H1 (cell line): ENCODE measurements around the gene HDDC3. TPM values are rescaled to one million over a fixed set of nuclear protein-coding genes. Genes with fewer than 3 reads are reported as not detected.

ENCODE experiments used
- CTCF ChIA-PET: fragments of 300-600 bp; sonication (Branson Sonifier 250); formaldehyde crosslinking; loops from one replicate; lab custom pipeline; 2021; ENCODE audit not compliant: partially characterized antibody; lab: Charles Lee
- POLR2A ChIA-PET: fragments of 300-600 bp; sonication (Branson Sonifier 250); formaldehyde crosslinking; loops from one replicate; lab custom pipeline; 2021; ENCODE audit warnings: inconsistent platforms; ENCODE audit not compliant: partially characterized antibody; lab: Charles Lee
- DNase-seq, 2 experiments: peaks; one replicate each; pipeline versions ENCODE4 v3.0.0 to v3.0.0-alpha.2; 2010 to 2022; ENCODE audit warnings: low spot score in 2 of 2, low read depth in 1 of 2, mixed read lengths in 1 of 2
- FAIRE-seq: peaks from 2 replicates; lab custom pipeline; 2011; peaks lifted over from hg19 to GRCh38; lab: Jason Lieb, UNC
- H2AFZ ChIP-seq: 2 replicates; pipeline ENCODE4 v1.8.1; 2012; ENCODE audit warnings: low read length, inconsistent platforms
- H2AK5ac ChIP-seq: 2 replicates; pipeline ENCODE4 v1.6.1; 2013; ENCODE audit warnings: low read depth, low read length
- H2BK120ac ChIP-seq: replicated peaks from 2 replicates; pipeline ENCODE3; 2013; ENCODE audit warnings: low read depth, low read length, inconsistent platforms
- H2BK12ac ChIP-seq: 2 replicates; pipeline ENCODE4 v1.6.1; 2013; ENCODE audit warnings: low read depth, low read length
- H2BK15ac ChIP-seq: 2 replicates; pipeline ENCODE4 v1.6.1; 2013; ENCODE audit warnings: low read length
- H2BK20ac ChIP-seq: 2 replicates; pipeline ENCODE4 v1.6.1; 2013; ENCODE audit warnings: low read length
- H2BK5ac ChIP-seq: 2 replicates; pipeline ENCODE4 v1.6.1; 2013; ENCODE audit warnings: low read depth, low read length
- H3K14ac ChIP-seq: 2 replicates; pipeline ENCODE4 v1.6.1; 2013; ENCODE audit warnings: inconsistent platforms; ENCODE audit not compliant: insufficient read length
- H3K18ac ChIP-seq: 2 replicates; pipeline ENCODE4 v1.6.1; 2013; ENCODE audit warnings: low read length; ENCODE audit errors: extremely low read depth
- H3K23ac ChIP-seq: 2 replicates; pipeline ENCODE4 v1.6.1; 2013; ENCODE audit warnings: inconsistent platforms; ENCODE audit not compliant: insufficient read length
- H3K23me2 ChIP-seq: 2 replicates; pipeline ENCODE4 v1.6.1; 2013; ENCODE audit warnings: low read depth, low read length
- H3K27ac ChIP-seq: 2 replicates; pipeline ENCODE4 v1.6.1; 2011; ENCODE audit warnings: low read depth, low read length, inconsistent platforms
- H3K27me3 ChIP-seq, 4 experiments: replicated peaks in 1 of 4; 1 replicate in 1 of 4; 2 replicates in 3 of 4; pipeline versions ENCODE4 v1.6.1 to v1.8.1; 2011 to 2013; ENCODE audit warnings: low read length in 3 of 4, mild to moderate bottlenecking in 3 of 4, inconsistent platforms in 2 of 4, mixed read lengths in 2 of 4, moderate library complexity in 1 of 4; ENCODE audit not compliant: control insufficient read depth in 3 of 4, insufficient read depth in 3 of 4; ENCODE audit errors: extremely low read depth in 1 of 4
- H3K36me3 ChIP-seq, 4 experiments: 2 replicates each; pipeline versions ENCODE4 v1.6.1 to v1.8.1; 2011 to 2013; ENCODE audit warnings: mild to moderate bottlenecking in 4 of 4, low read length in 3 of 4, moderate library complexity in 2 of 4, control low read depth in 1 of 4, inconsistent platforms in 1 of 4; ENCODE audit not compliant: insufficient read depth in 4 of 4, control insufficient read depth in 2 of 4
- H3K4ac ChIP-seq: replicated peaks from 2 replicates; pipeline ENCODE3; 2013; ENCODE audit warnings: low read length, low read depth, mixed read lengths, inconsistent platforms; ENCODE audit not compliant: insufficient read length
- H3K4me1 ChIP-seq, 4 experiments: replicated peaks in 1 of 4; 1 replicate in 1 of 4; 2 replicates in 3 of 4; pipeline versions ENCODE4 v1.6.1 to v1.8.1; 2011 to 2013; ENCODE audit warnings: low read length in 3 of 4, inconsistent platforms in 2 of 4, mixed read lengths in 1 of 4; ENCODE audit not compliant: insufficient read depth in 4 of 4, control insufficient read depth in 3 of 4
- H3K4me2 ChIP-seq, 2 experiments: 2 replicates each; pipeline versions ENCODE4 v1.6.1 to v1.8.1; 2011 to 2013; ENCODE audit warnings: low read depth in 2 of 2, low read length in 2 of 2, control low read depth in 1 of 2, inconsistent platforms in 1 of 2, mild to moderate bottlenecking in 1 of 2; ENCODE audit not compliant: insufficient read depth in 1 of 2
- H3K4me3 ChIP-seq, 4 experiments: fragments of 200-600, 300-600 bp in 1 of 4; sonication (generic), shearing (Covaris generic), sonication (Bioruptor Twin) in 1 of 4; 2 replicates each; pipeline versions ENCODE4 v1.5.1 to v1.8.1; 2011 to 2016; ENCODE audit warnings: low read length in 4 of 4, low read depth in 3 of 4, control low read depth in 2 of 4, inconsistent platforms in 2 of 4, mild to moderate bottlenecking in 2 of 4, mixed read lengths in 1 of 4, moderate library complexity in 1 of 4; ENCODE audit not compliant: insufficient read depth in 2 of 4; ENCODE audit errors: extremely low read depth in 1 of 4
- H3K56ac ChIP-seq: replicated peaks from 2 replicates; pipeline ENCODE3; 2013; ENCODE audit warnings: low read depth, mild to moderate bottlenecking, mixed read lengths, low read length, inconsistent platforms; ENCODE audit not compliant: insufficient read length
- H3K79me1 ChIP-seq: 2 replicates; pipeline ENCODE4 v1.6.1; 2013; ENCODE audit warnings: low read depth, low read length, control low read depth
- H3K79me2 ChIP-seq, 2 experiments: 2 replicates each; pipeline versions ENCODE4 v1.6.1 to v1.8.1; 2012 to 2013; ENCODE audit warnings: low read length in 2 of 2, mild to moderate bottlenecking in 2 of 2, inconsistent platforms in 1 of 2; ENCODE audit not compliant: insufficient read depth in 2 of 2, control insufficient read depth in 1 of 2
- H3K9ac ChIP-seq, 4 experiments: replicated peaks in 1 of 4; 1 replicate in 1 of 4; 2 replicates in 3 of 4; pipeline versions ENCODE4 v1.6.1 to v1.8.1; 2011 to 2013; ENCODE audit warnings: low read depth in 3 of 4, low read length in 3 of 4, control low read depth in 2 of 4, mild to moderate bottlenecking in 2 of 4, moderate library complexity in 2 of 4, inconsistent platforms in 1 of 4; ENCODE audit errors: extremely low read depth in 1 of 4
- H3K9me3 ChIP-seq, 2 experiments: 2 replicates each; pipeline versions ENCODE4 v1.6.1 to v1.8.1; 2012 to 2013; ENCODE audit warnings: mild to moderate bottlenecking in 2 of 2, moderate library complexity in 2 of 2, control low read depth in 1 of 2, inconsistent platforms in 1 of 2, low read depth in 1 of 2, low read length in 1 of 2, mixed read lengths in 1 of 2; ENCODE audit not compliant: insufficient read depth in 2 of 2
- H4K20me1 ChIP-seq, 2 experiments: replicated peaks in 1 of 2; 2 replicates each; pipeline versions ENCODE3 to v1.8.1; 2011 to 2013; ENCODE audit warnings: inconsistent platforms in 2 of 2, low read length in 2 of 2, mild to moderate bottlenecking in 1 of 2; ENCODE audit not compliant: insufficient read depth in 2 of 2, control insufficient read depth in 1 of 2
- H4K5ac ChIP-seq: 2 replicates; pipeline ENCODE4 v1.6.1; 2013; ENCODE audit warnings: low read length, low read depth, mixed read lengths, inconsistent platforms; ENCODE audit not compliant: insufficient read length
- H4K8ac ChIP-seq: 2 replicates; pipeline ENCODE4 v1.8.0; 2013; ENCODE audit warnings: mild to moderate bottlenecking, moderate library complexity, low read length, inconsistent platforms; ENCODE audit not compliant: insufficient read depth; ENCODE audit errors: extremely low read depth
- H4K91ac ChIP-seq: replicated peaks from 2 replicates; pipeline ENCODE3; 2013; ENCODE audit warnings: low read length, mixed read lengths, inconsistent platforms; ENCODE audit not compliant: insufficient read length
- ATF3 ChIP-seq: IDR thresholded peaks from 2 replicates; pipeline ENCODE4 v1.6.1; 2011; ENCODE audit warnings: low read depth, mild to moderate bottlenecking, low read length; ENCODE audit not compliant: insufficient read depth
- GTF2F1 ChIP-seq: IDR thresholded peaks from 2 replicates; pipeline ENCODE4 v1.6.1; 2012; ENCODE audit warnings: low read depth, low read length, improper control_type of control experiment, borderline replicate concordance
- MAX ChIP-seq: IDR thresholded peaks from 2 replicates; pipeline ENCODE4 v1.6.1; 2012; ENCODE audit warnings: inconsistent platforms
- NANOG ChIP-seq: IDR thresholded peaks from 2 replicates; pipeline ENCODE4 v1.6.1; 2011; ENCODE audit warnings: low read length, low read depth, mild to moderate bottlenecking, inconsistent platforms; ENCODE audit not compliant: insufficient read depth, poor library complexity, severe bottlenecking
- RFX5 ChIP-seq: IDR thresholded peaks from 2 replicates; pipeline ENCODE4 v1.6.1; 2011; ENCODE audit warnings: low read depth, low read length, improper control_type of control experiment, borderline replicate concordance
- SRF ChIP-seq: IDR thresholded peaks from 2 replicates; pipeline ENCODE4 v1.6.1; 2011; ENCODE audit warnings: mild to moderate bottlenecking, low read depth, low read length, moderate library complexity
- TCF12 ChIP-seq: IDR thresholded peaks from 2 replicates; pipeline ENCODE4 v1.6.1; 2011; ENCODE audit warnings: low read depth, mild to moderate bottlenecking, low read length
- YY1 ChIP-seq: IDR thresholded peaks from 2 replicates; pipeline ENCODE4 v1.6.1; 2011; ENCODE audit warnings: low read depth, mild to moderate bottlenecking, low read length
- whole genome bisulfite sequencing, 2 experiments: shearing (Covaris generic) in 1 of 2; methylation state at CpG; one replicate each; pipeline versions ENCODE4 v1.1.6 to v1.1.7; 2013 to 2015; ENCODE audit warnings: low lambda C conversion rate in 2 of 2, mixed read lengths in 2 of 2, inconsistent platforms in 1 of 2, low coverage in 1 of 2, missing lambda C conversion rate in 1 of 2; ENCODE audit not compliant: insufficient replicate concordance in 2 of 2, insufficient coverage in 1 of 2, insufficient read length in 1 of 2; ENCODE audit errors: extremely low coverage in 1 of 2, missing lambda C conversion rate in 1 of 2; 5-methylcytosine and 5-hydroxymethylcytosine counted together
- polyA plus RNA-seq, 7 experiments: library from polyadenylated mRNA; depleted of rRNA in 3 of 7; stranded (reverse) in 5 of 7; unstranded in 2 of 7; fragments of >200 nt in 5 of 7; fragments of 200-250 nt in 2 of 7; gene quantifications; 1 replicate in 5 of 7; 2 replicates in 1 of 7; 4 replicates in 1 of 7; pipeline versions ENCODE4 v1.2.1 to v1.2.3, GENCODE V29; 2011 to 2013; ENCODE audit warnings: missing spikeins in 2 of 7, mixed read lengths in 2 of 7
- total RNA-seq: library from RNA; stranded (reverse); fragmentation: NEBNext Ultra II Directional; extraction: Animal tissue kit (Norgen Biotek cat#: 25700); gene quantifications from 2 replicates; pipeline ENCODE4 v1.2.1, GENCODE V29; 2021
- TF ChIP-seq, protein P1 (sequence below), 3 experiments: IDR thresholded peaks; 1 replicate in 2 of 3; 2 replicates in 1 of 3; pipeline versions ENCODE4 v1.5.1 to v1.6.1; 2011; ENCODE audit warnings: low read length in 3 of 3, mild to moderate bottlenecking in 3 of 3, inconsistent platforms in 2 of 3, low read depth in 1 of 3, moderate library complexity in 1 of 3; ENCODE audit not compliant: insufficient read depth in 1 of 3; ENCODE audit errors: control extremely low read depth in 1 of 3

The HDDC3 gene
- total and polyA plus RNA-seq, 2 of the 8 experiments (the other 6 are each of a cell fraction or from before 2014, with no cell fraction given) = 16.3 to 16.5 TPM

- no peaks in the 10 kb centered on the region for H3K27me3 ChIP-seq
- no peak overlapping the region for H3K27ac ChIP-seq
- no peak overlapping the region for H4K8ac ChIP-seq
- H3K4ac ChIP-seq = no peak overlapping the region
- H3K4me2 ChIP-seq = no peak overlapping the region
- no peaks in the 10 kb centered on the region for H3K9me3 ChIP-seq
- H4K20me1 ChIP-seq = peaks cover 1 to 5% of the 10 kb centered on the region in 2 experiments
- H3K18ac ChIP-seq = no peak overlapping the region
- H3K14ac ChIP-seq = no peak overlapping the region
- H4K5ac ChIP-seq = no peak overlapping the region
- H2BK20ac ChIP-seq = no peak overlapping the region
- H3K23me2 ChIP-seq = peaks cover 14% of the 10 kb centered on the region; the same call in 1 of the 2 replicates
- peaks cover 0 to 15% (median 8%) of the 10 kb centered on the region in 4 experiments; a peak in 6 of 7 replicates for H3K4me1 ChIP-seq
- H2BK5ac ChIP-seq = no peak overlapping the region
- peaks cover 0 to 30% (median 16%) of the 10 kb centered on the region in 4 experiments; a peak in 6 of 8 replicates for H3K36me3 ChIP-seq
- 92% methylated on average over 8 of the region's 8 CpGs; no CpG with 5 or more reads in 1 of the 2 experiments for whole genome bisulfite sequencing, 2 experiments
- no peak overlapping the region for H2AK5ac ChIP-seq
- H4K91ac ChIP-seq = no peak overlapping the region
- no peak overlapping the region for H2BK120ac ChIP-seq
- H3K9ac ChIP-seq = no peak overlapping the region
- ChIA-PET CTCF (interaction anchor here (0.9 to 19.2 kb wide), 6 partner anchors 10 to 314 kb away, joined by 3 to 306 read pairs (median 8); partner anchors contain the start of genes HDDC3 and UNC45A), POLR2A (interaction anchor here (0.6 to 2.3 kb wide), 4 partner anchors 9 to 290 kb away, joined by 3 to 6 read pairs (median 3); partner anchors contain the start of gene UNC45A)
- no peak overlapping the region for H3K4me3 ChIP-seq
- no peak overlapping the region for H3K56ac ChIP-seq
- DNase-seq = no peak
- no peak overlapping the region for H2BK15ac ChIP-seq
- peaks cover 3% of the 10 kb centered on the region; the same call in 1 of the 2 replicates for H3K79me1 ChIP-seq
- no peak overlapping the region for H2AFZ ChIP-seq
- no peak for TF ChIP-seq SRF
- no peak for TF ChIP-seq NANOG
- TF ChIP-seq, protein P1, sequence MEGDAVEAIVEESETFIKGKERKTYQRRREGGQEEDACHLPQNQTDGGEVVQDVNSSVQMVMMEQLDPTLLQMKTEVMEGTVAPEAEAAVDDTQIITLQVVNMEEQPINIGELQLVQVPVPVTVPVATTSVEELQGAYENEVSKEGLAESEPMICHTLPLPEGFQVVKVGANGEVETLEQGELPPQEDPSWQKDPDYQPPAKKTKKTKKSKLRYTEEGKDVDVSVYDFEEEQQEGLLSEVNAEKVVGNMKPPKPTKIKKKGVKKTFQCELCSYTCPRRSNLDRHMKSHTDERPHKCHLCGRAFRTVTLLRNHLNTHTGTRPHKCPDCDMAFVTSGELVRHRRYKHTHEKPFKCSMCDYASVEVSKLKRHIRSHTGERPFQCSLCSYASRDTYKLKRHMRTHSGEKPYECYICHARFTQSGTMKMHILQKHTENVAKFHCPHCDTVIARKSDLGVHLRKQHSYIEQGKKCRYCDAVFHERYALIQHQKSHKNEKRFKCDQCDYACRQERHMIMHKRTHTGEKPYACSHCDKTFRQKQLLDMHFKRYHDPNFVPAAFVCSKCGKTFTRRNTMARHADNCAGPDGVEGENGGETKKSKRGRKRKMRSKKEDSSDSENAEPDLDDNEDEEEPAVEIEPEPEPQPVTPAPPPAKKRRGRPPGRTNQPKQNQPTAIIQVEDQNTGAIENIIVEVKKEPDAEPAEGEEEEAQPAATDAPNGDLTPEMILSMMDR (IDR thresholded peaks at IDR 0.05; ENCODE audit: control extremely low read depth in 1 of 3, insufficient read depth in 1 of 3, low read depth in 1 of 3, low read length in 3 of 3) = no peak
- TF ChIP-seq TCF12 = no peak
- no peak for TF ChIP-seq ATF3
- TF ChIP-seq RFX5 = no peak
- no peak for TF ChIP-seq YY1
- TF ChIP-seq GTF2F1 = no peak
- no peak for TF ChIP-seq MAX
- no peak overlapping the region for H2BK12ac ChIP-seq
- FAIRE-seq = no peak
- no peak overlapping the region for H3K23ac ChIP-seq
- peaks cover 0 to 6% of the 10 kb centered on the region in 2 experiments; a peak in 1 of 4 replicates for H3K79me2 ChIP-seq
These were observed 26.8 kb upstream of the HDDC3 start for GRCh38 chr15:90959028-90959595.
